NCI-H2196 (cell line): ENCODE data around the gene OR51V1.
A peak's percentile ranks its signal among the peaks of the same experiment; 100 is the strongest.

Experiments
- DNase-seq: peaks from one replicate; lab custom pipeline; 2025; ENCODE audit not compliant: unreplicated experiment; lab: John Stamatoyannopoulos, UW

The OR51V1 gene

GRCh38 chr11:5231111-5231510, 30.6 kb upstream of the OR51V1 start:
- DNase-seq: no peak

- no peak for DNase-seq
Observed at GRCh38 chr11:5230266-5230665, 29.8 kb upstream of the OR51V1 start.

GRCh38 chr11:5229796-5230195, 29.3 kb upstream of the OR51V1 start:
- DNase-seq: no peak

GRCh38 chr11:5229356-5229755, 28.9 kb upstream of the OR51V1 start:
- DNase-seq: no peak

GRCh38 chr11:5228124-5228523, 27.6 kb upstream of the OR51V1 start:
- DNase-seq: no peak

- no peak for DNase-seq
Observed at GRCh38 chr11:5227681-5228080, 27.2 kb upstream of the OR51V1 start.

- no peak for DNase-seq
Observed at GRCh38 chr11:5226732-5227310, 26.3 kb upstream of the OR51V1 start, which contains the start of gene HBB. HBB (minus strand) TSS chr11:5227071; CDS start chr11:5227021, 50 bp downstream.

- DNase-seq: no peak
Observed at GRCh38 chr11:5225480-5225871, 25.0 kb upstream of the OR51V1 start.

- no peak for DNase-seq
Observed at GRCh38 chr11:5224538-5225479, 24.3 kb upstream of the OR51V1 start.

- no peak for DNase-seq
Observed at GRCh38 chr11:5223686-5224085, 23.2 kb upstream of the OR51V1 start.

GRCh38 chr11:5223146-5223545, 22.7 kb upstream of the OR51V1 start:
- no peak for DNase-seq

- DNase-seq: no peak
Observed at GRCh38 chr11:5210376-5210885, 9.9 kb upstream of the OR51V1 start.

- peak; percentile 6 for DNase-seq
Observed at GRCh38 chr11:5204787-5205186, 4.3 kb upstream of the OR51V1 start.

GRCh38 chr11:5203366-5203765, 2.9 kb upstream of the OR51V1 start:
- DNase-seq: no peak

- DNase-seq: no peak
Observed at GRCh38 chr11:5198285-5198684, 2.2 kb downstream of the OR51V1 start.

GRCh38 chr11:5197536-5197935, 2.9 kb downstream of the OR51V1 start:
- DNase-seq: no peak

GRCh38 chr11:5196731-5197130, 3.8 kb downstream of the OR51V1 start:
- DNase-seq: no peak

GRCh38 chr11:5196067-5196466, 4.4 kb downstream of the OR51V1 start:
- DNase-seq: no peak

- no peak for DNase-seq
Observed at GRCh38 chr11:5192738-5193137, 7.7 kb downstream of the OR51V1 start.

GRCh38 chr11:5188201-5188600, 12.3 kb downstream of the OR51V1 start:
- DNase-seq: no peak

GRCh38 chr11:5178046-5178837, 22.2 kb downstream of the OR51V1 start:
- DNase-seq: no peak
